ENCODE data around the gene SEC14L6. TPM values are rescaled to one million over a fixed set of nuclear protein-coding genes. Genes with fewer than 3 reads are reported as not detected.

The SEC14L6 gene
- total RNA-seq, 1 donor from 2014 or later: 0.57 TPM

DNA sequence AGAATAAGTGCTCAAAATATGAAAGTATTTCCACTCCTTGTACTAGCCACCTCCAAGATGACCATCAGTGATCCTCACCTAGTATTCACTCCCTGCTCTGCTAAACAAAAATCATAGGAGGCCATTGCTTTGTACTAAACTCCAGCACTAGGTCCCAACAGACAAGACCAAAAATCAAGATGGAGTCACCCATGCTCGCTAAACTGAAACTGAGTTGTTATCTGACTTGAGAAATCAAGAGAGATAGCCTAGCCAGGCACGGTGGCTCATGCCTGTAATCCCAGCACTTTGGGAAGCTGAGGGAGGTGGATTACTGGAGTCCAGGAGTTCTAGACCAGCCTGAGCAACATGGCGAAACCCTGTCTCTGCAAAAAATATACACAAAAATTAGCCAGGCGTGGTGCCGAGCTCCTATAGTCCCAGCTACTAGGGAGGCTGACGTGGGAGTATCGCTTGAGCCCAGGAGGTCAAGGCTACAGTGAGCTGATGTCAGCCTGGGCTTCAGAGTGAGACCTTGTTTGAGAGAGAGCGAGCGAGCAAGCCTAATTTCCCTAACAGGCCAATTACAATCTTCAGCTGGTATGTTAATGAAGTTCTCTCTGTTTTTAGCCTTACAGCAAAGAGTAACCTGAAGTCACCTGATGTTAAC, 9.3 kb downstream of the SEC14L6 start:
- no peak for DNase-seq (ENCODE audit: low spot score)

DNA sequence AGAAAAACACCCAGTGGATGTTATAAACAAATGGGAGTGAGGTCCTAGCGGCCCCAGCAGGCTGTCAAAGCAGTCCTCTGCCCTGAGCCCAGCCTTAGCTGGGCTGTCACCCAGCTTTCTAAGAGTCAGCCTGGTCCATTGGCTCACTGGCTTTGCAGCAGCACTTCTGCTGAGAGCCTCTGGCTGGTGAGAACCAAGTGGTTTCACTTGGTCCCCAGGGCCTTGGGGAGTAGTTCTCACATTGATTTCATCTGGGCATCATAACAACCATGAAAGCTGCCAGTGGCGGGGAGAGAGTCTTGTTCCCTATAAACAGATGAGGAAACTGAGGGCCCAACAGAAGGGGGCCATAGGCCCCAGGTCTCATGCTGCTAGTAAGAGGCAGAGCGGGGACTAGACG, 11.4 kb downstream of the SEC14L6 start:
- no peak for DNase-seq (ENCODE audit: low spot score)

GRCh38 chr22:30531651-30532608, 14.6 kb downstream of the SEC14L6 start:
- no peak for DNase-seq (ENCODE audit: low spot score)

DNA sequence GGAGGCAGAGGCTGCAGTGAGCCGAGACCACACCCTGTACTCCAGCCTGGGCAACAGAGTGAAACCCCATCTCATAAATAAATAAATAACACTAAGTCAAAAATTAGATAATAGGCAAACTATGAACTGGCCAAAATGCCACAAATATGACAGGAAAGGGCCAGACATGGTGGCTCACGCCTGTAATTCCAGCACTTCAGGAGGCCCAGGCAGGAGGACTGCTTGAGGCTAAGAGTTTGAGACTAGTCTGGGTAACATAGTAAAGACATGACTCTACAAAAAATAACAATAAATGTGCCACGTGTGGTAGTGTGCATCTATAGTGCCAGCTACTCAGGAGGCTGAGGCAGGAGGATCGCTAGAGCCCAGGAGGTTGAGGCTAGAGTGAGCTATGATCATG, 19.9 kb downstream of the SEC14L6 start:
- DNase-seq (ENCODE audit: low spot score): no peak

DNA sequence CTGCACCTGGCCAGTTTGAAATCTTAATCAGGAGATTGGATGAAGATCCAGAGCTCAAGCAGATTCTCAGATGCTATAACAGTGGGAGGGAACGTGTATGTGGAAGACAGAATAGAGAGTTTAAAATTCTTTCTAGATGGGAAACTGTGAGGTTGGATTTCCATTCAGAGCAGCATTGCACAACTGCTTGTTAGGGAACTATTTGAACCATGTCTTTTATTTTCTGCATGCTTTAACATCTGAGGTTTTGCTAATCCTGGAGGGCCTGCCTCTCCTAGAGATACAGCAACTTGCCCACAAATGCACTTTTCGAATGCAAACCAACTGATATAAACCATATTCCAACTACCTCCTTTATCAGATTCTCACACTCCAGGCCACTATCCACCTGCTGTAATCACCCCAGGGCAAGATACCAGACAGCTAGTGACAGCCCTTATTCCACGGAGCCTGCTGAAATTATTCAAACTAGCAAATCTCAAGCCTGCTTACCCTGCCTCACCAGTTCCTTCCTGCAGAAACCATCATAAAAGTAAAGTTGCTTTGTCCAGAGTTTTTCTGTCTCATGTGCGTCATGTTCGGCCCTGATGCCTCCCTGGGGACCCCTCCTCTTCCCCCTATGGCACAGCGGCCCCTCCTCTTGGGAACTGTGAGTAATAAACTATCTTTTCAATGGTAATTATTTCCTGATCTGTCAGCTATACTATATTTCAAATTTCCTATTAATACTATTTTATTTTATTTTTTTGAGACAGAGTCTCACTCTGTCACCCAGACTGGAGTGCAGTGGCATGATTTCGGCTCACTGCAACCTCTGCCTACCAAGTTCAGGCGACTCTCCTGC, 22.7 kb downstream of the SEC14L6 start:
- no peak for DNase-seq (ENCODE audit: low spot score)

GRCh38 chr22:30521368-30522156, 25.0 kb downstream of the SEC14L6 start:
- DNase-seq (ENCODE audit: low spot score): no peak

DNA sequence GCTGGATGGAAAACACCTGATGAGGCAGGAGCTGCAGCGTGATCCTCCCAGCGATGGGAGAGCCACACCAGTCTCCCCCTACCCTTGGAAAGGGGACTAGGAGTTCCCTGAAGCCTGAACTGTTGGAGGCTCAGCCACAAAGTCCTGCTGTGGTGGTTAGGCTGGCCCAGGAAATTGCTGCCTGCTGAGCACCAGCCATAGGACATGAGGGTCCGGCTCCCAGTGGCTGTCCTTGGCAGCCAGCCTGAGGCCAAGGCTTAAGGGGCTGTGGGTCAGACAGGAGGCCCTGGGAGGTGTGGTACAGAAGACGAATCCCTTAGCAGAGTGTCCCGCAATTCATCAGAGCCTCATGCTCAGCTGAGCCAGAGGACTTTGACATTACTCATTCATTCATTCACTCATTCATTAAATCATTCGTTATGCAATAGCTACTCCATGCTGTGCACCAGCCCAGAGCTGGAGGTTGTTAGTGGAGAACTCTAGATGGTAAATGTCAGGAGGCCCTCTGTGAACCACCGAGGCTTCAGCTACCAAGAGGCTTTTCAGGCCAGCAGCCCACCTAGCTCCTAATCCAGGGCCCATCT, 26.6 kb downstream of the SEC14L6 start:
- no peak for DNase-seq (ENCODE audit: low spot score)

DNA sequence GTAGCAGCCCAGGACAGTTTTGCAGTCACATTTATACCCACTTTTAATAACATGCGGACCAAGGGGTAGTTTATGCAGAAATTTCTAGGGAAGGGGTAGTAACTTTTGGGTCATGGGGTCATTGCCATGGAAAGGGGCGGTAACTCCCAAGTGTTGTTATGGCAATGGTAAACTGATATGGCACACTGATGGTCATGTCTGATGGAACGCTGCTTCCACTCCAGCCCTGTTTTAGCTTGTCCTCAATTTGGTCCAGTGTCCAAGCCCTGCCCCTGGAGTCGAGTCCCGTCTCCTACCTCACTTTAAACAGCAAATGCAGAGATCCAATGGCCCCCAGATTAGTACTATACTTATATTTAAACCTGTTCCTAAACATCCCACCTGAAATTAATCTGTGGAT, 29.8 kb downstream of the SEC14L6 start:
- no peak for DNase-seq (ENCODE audit: low spot score)

DNA sequence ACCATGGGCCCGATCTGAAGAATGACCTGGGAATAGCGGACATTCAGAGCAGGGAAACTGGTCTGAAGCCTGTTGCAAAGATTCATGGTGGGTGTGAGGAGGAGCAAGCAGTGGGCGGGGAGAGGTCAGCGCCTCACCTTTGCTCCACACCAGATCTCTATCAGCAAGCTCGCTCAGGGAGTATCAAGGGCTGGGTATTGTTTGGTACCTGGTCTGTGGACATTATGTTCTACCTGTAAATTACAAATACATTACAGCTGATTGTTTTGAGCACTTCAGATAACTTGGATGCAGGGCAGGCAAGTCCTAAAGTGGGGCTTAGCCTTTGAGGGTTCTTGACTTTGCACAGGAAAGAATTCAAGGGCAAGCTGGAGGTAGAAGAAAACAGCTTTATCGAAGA, 30.3 kb downstream of the SEC14L6 start:
- no peak for DNase-seq (ENCODE audit: low spot score)

DNA sequence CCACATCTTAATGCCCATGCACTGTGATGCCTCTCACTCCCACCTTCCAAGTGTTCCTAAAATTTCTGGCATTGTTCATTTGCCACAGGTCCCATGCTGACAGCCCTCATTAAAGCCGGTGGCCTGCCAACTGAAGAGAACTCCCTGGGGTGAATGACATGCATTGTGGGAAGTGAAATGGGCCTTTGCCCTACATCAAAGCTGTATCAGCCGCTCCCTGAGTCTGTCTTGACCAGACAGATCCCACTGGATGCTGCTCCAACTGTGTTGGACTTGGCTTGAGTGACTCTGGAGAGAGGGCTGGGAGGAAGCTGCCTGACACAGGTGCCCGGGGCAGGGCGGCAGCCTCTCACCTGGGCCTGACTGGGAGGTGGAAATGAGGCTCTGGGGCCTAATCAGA, 32.3 kb downstream of the SEC14L6 start:
- DNase-seq (ENCODE audit: low spot score): no peak

GRCh38 chr22:30513462-30513861, 33.1 kb downstream of the SEC14L6 start:
- no peak for DNase-seq (ENCODE audit: low spot score)

- no peak for DNase-seq (ENCODE audit: low spot score)
Observed at GRCh38 chr22:30511911-30512310, 34.6 kb downstream of the SEC14L6 start.

GRCh38 chr22:30511109-30511508, 35.4 kb downstream of the SEC14L6 start:
- no peak for DNase-seq (ENCODE audit: low spot score)

DNA sequence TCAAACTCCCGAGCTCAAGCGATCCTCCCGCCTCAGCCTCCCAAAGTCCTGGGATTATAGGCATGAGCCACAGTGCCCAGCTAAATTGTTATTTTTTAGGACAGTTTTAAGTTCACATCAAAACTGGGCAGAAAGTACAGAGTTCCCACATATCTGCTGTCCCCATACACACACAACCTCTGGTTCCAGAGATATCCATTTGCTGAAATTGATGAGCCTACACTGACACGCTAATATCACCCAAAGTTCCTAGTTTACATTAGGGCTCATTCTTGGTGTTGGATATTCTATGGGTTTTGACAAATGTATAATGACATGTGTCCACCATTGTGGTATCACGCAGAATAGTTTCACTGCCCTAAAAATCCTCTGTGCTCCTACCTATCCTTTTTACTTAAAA, 38.3 kb downstream of the SEC14L6 start:
- no peak for DNase-seq (ENCODE audit: low spot score)

- DNase-seq (ENCODE audit: low spot score): no peak
Observed at GRCh38 chr22:30507670-30508069, 38.9 kb downstream of the SEC14L6 start.

GRCh38 chr22:30506507-30506968, 40.0 kb downstream of the SEC14L6 start:
- DNase-seq (ENCODE audit: low spot score): no peak

GRCh38 chr22:30503551-30503950, 43.0 kb downstream of the SEC14L6 start:
- no peak for DNase-seq (ENCODE audit: low spot score)

DNA sequence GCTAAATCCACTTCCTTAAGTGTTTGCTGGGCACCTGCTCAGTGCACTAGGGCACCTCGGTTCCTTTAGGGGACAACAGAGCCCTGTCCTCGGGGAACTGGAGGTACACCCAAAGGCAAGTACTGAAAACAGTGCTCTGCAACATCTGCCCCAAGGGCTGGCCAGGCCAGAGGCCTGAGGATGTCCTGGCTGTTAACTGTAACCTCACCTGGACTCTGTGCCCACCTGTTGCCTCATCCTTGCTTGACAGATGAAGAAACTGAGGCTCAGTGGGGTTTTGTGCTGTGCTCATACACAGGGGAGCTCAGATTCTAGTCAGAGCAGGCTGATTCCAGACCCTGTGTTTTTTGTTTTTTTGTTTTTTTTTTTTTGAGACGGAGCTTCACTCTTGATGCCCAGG, 43.6 kb downstream of the SEC14L6 start:
- DNase-seq (ENCODE audit: low spot score): no peak

DNA sequence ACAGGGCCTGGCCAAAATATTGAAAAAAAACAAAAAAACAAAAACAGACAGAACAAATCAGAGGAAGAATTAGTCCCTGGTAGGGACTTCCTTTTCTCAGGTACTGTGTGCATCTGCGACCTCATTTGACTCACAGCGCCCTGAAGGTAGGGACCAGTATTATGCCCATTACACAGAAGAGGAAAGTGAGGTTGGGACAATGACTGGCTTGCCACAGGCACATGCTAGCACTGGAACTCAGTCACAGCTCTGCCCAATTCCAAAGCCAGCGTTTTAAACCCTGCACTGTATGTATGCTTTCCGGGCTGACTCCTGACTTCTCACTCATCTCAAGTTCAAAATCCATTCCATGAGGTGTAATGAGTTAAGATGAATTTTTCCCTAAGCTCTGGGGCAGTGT, 44.4 kb downstream of the SEC14L6 start:
- no peak for DNase-seq (ENCODE audit: low spot score)

- DNase-seq (ENCODE audit: low spot score): no peak
Observed at GRCh38 chr22:30500628-30501027, 45.9 kb downstream of the SEC14L6 start.

Data from ureter (tissue), 1 donor.